GM19324 (cell line): ENCODE data around the gene ZNF473.

Source experiments
- ATAC-seq: cut with Tn5 transposase; IDR thresholded peaks from one replicate; pipeline ENCODE4 v1.9.1; 2021; ENCODE audit warnings: mild to moderate bottlenecking, moderate library complexity; ENCODE audit not compliant: unreplicated experiment, low FRiP score

The ZNF473 gene

GRCh38 chr19:50002386-50002960 is 23.3 kb upstream of the ZNF473 start:
- no peak for ATAC-seq

- ATAC-seq = no peak
Observed at GRCh38 chr19:50003254-50003788, 22.5 kb upstream of the ZNF473 start.

GRCh38 chr19:50003810-50004419 is 21.9 kb upstream of the ZNF473 start:
- ATAC-seq = no peak

GRCh38 chr19:50005428-50005827 is 20.4 kb upstream of the ZNF473 start:
- no peak for ATAC-seq

GRCh38 chr19:50007170-50007569 is 18.6 kb upstream of the ZNF473 start:
- ATAC-seq = no peak

GRCh38 chr19:50007947-50008346 is 17.9 kb upstream of the ZNF473 start:
- ATAC-seq = no peak

- no peak for ATAC-seq
Observed at GRCh38 chr19:50008532-50008931, 17.3 kb upstream of the ZNF473 start.

GRCh38 chr19:50016225-50016807 is 9.5 kb upstream of the ZNF473 start:
- ATAC-seq = no peak

- no peak for ATAC-seq
Observed at GRCh38 chr19:50020481-50020880, 5.3 kb upstream of the ZNF473 start.

GRCh38 chr19:50022823-50023222 is 3.0 kb upstream of the ZNF473 start:
- no peak for ATAC-seq

- no peak for ATAC-seq
Observed at GRCh38 chr19:50024719-50025021, 1.1 kb upstream of the ZNF473 start.

GRCh38 chr19:50025022-50025793 is 597 bp upstream of the ZNF473 start, which contains the start of gene VRK3:
TSS of gene VRK3 (minus strand) at chr19:50025372. CDS start at chr19:50016162, 9,210 bp downstream.
- peak; percentile 93 for ATAC-seq

GRCh38 chr19:50026550-50026906 is 723 bp downstream of the ZNF473 start:
- no peak for ATAC-seq

GRCh38 chr19:50030225-50030624 is 4.4 kb downstream of the ZNF473 start:
- ATAC-seq = no peak

GRCh38 chr19:50030937-50031336 is 5.1 kb downstream of the ZNF473 start:
- ATAC-seq = no peak

- no peak for ATAC-seq
Observed at GRCh38 chr19:50036908-50037307, 11.1 kb downstream of the ZNF473 start.

- no peak for ATAC-seq
Observed at GRCh38 chr19:50039968-50040367, 14.2 kb downstream of the ZNF473 start.

- ATAC-seq = no peak
Observed at GRCh38 chr19:50040967-50041366, 15.2 kb downstream of the ZNF473 start.

- no peak for ATAC-seq
Observed at GRCh38 chr19:50042363-50043024, 16.7 kb downstream of the ZNF473 start.

GRCh38 chr19:50043967-50044366 is 18.2 kb downstream of the ZNF473 start:
- no peak for ATAC-seq

- ATAC-seq = no peak
Observed at GRCh38 chr19:50044922-50045321, 19.1 kb downstream of the ZNF473 start.
